Astrocyte of the hippocampus (primary cell): Measurements from ENCODE around the gene CRYBG2.
"Not testable (repeated sequence)": the region's sequence is repeated elsewhere in the genome, so short reads cannot be mapped to it uniquely, and the experiment has no call there.

Experiments
- DNase-seq: peaks from one replicate; pipeline ENCODE4 v3.0.0; 2011; ENCODE audit warnings: low read depth, low spot score

Gene CRYBG2

GRCh38 chr1:26321315-26322041, 32.5 kb downstream of the CRYBG2 start:
- DNase-seq: peak; percentile 92

GRCh38 chr1:26320896-26321295, 33.0 kb downstream of the CRYBG2 start:
- no peak for DNase-seq

GRCh38 chr1:26318338-26319064, 35.4 kb downstream of the CRYBG2 start:
- DNase-seq: no peak

- no peak for DNase-seq
Measured at GRCh38 chr1:26317612-26318337, 36.2 kb downstream of the CRYBG2 start, which contains the start of gene CD52. Gene CD52, plus strand, starts transcription at chr1:26317958. Its CDS starts 60 bp downstream, at chr1:26318018.

- no peak for DNase-seq
Measured at GRCh38 chr1:26317146-26317545, 36.8 kb downstream of the CRYBG2 start.

- no peak for DNase-seq
Measured at GRCh38 chr1:26315874-26316850, 37.8 kb downstream of the CRYBG2 start.

GRCh38 chr1:26314501-26314900, 39.4 kb downstream of the CRYBG2 start:
- no peak for DNase-seq

GRCh38 chr1:26307966-26308899, 45.7 kb downstream of the CRYBG2 start:
- not testable (repeated sequence) for DNase-seq

GRCh38 chr1:26307363-26307781, 46.6 kb downstream of the CRYBG2 start:
- DNase-seq: no peak

- DNase-seq: peak; percentile 98
Measured at GRCh38 chr1:26306290-26307229, 47.4 kb downstream of the CRYBG2 start, which contains the start of gene UBXN11. Gene UBXN11, minus strand, starts transcription at chr1:26306636. Its CDS starts 3,753 bp downstream, at chr1:26302883.

- DNase-seq: no peak
Measured at GRCh38 chr1:26305667-26306289, 48.2 kb downstream of the CRYBG2 start.

GRCh38 chr1:26302733-26303405, 51.1 kb downstream of the CRYBG2 start:
- peak; percentile 57 for DNase-seq

- no peak for DNase-seq
Measured at GRCh38 chr1:26300578-26301275, 53.2 kb downstream of the CRYBG2 start.

GRCh38 chr1:26297791-26298124, 56.2 kb downstream of the CRYBG2 start:
- DNase-seq: no peak

GRCh38 chr1:26297057-26297790, 56.7 kb downstream of the CRYBG2 start:
- DNase-seq: no peak

- DNase-seq: no peak
Measured at GRCh38 chr1:26296340-26297056, 57.4 kb downstream of the CRYBG2 start.
